GM12864 (cell line): Measurements from ENCODE around the gene CD99L2.

ENCODE experiments used
- DNase-seq: peaks from one replicate; pipeline ENCODE4 v3.0.0-alpha.2; 2011; ENCODE audit warnings: low read depth
- H3K4me3 ChIP-seq: 2 replicates; pipeline ENCODE4 v1.5.1; 2011; ENCODE audit warnings: mild to moderate bottlenecking, low read depth, low read length, control low read depth
- CTCF ChIP-seq: IDR thresholded peaks from 2 replicates; pipeline ENCODE4 v1.5.1; 2011; ENCODE audit warnings: low read depth, mild to moderate bottlenecking, moderate library complexity, low read length, control low read depth, inconsistent platforms; ENCODE audit errors: missing control alignments

The CD99L2 gene

GRCh38 chrX:150775569-150776350, 122.7 kb downstream of the CD99L2 start:
- no peak for DNase-seq
- no peak overlapping the region for H3K4me3 ChIP-seq
- no peak for TF ChIP-seq CTCF

GRCh38 chrX:150774798-150775568, 123.5 kb downstream of the CD99L2 start:
- no peak overlapping the region for H3K4me3 ChIP-seq
- no peak for TF ChIP-seq CTCF
- no peak for DNase-seq

- H3K4me3 ChIP-seq: no peak overlapping the region
- DNase-seq: no peak
- TF ChIP-seq CTCF: no peak
These were observed 124.8 kb downstream of the CD99L2 start for GRCh38 chrX:150773634-150774033.

GRCh38 chrX:150773117-150773516, 125.4 kb downstream of the CD99L2 start:
- H3K4me3 ChIP-seq: no peak overlapping the region
- DNase-seq: no peak
- TF ChIP-seq CTCF: no peak

GRCh38 chrX:150772150-150772970, 126.1 kb downstream of the CD99L2 start:
- TF ChIP-seq CTCF: peak; percentile 75
- DNase-seq: peak; percentile 16
- no peak overlapping the region for H3K4me3 ChIP-seq

GRCh38 chrX:150771116-150771515, 127.4 kb downstream of the CD99L2 start:
- DNase-seq: no peak
- H3K4me3 ChIP-seq: no peak overlapping the region
- no peak for TF ChIP-seq CTCF
